HG03175 (cell line): Measurements from ENCODE around the gene RASA3.
"Not testable (repeated sequence)": the region's sequence is repeated elsewhere in the genome, so short reads cannot be mapped to it uniquely, and the experiment has no call there.

Source experiments
- ATAC-seq: cut with Tn5 transposase; IDR thresholded peaks from one replicate; pipeline ENCODE4 v1.9.1; 2021; ENCODE audit warnings: mild to moderate bottlenecking, moderate library complexity; ENCODE audit not compliant: unreplicated experiment

The RASA3 gene

DNA sequence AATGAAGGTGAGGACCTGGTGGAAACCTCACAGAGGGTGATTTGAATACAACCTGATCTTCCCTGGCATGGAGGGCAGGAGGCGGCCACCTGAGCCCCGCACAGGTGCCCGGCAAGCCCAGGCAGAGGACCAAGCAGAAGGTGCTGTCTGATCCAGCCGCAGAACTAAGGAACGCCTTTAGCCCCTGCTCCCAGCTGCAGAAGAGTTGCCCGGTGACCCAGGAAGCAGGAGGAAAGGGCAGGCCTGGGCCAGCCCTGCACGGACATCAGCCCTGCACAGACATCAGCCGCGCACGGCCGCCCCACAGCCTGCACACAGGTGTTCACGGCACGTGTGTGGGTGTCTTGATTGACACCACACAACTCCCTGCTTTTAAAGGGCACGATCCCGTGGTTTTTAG, 43.1 kb downstream of the RASA3 start:
- ATAC-seq: no peak

DNA sequence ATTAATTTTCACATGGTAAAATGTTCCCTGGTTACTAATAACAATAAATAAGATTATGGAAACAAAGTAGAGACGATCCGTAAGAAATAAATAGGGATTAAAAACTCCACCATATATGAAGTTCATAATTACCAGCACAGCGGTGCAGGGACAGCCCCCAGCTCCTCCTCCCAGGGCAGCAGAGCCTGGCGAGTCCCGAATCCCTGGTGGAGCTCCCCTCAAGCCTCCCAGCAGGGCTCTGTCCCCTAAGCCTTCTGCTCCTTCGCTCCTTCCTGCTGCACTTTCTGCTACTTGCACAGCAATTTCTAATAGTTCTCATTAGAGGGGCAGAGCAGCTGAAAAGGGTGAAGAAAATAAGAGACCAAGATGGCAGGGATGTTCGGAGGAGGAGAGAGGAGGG, 43.6 kb downstream of the RASA3 start:
- ATAC-seq: no peak

DNA sequence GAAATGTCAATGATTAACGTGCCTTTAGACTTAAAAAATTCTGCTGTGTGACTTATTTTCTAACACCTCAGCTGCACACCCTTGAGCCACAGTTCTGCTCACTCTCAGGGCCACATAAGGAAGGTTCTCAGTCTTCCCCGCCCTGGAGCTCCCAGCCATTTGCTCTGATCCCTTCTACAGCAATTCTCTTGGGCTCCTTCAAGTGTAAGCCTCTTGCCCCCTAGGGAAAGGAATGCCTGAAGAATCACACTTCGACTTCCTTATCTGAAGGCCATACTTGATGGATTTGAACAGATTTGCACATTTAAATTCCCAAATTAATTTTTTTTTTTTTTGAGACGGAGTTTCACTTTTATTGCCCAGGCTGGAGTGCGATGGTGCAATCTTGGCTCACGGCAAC, 44.2 kb downstream of the RASA3 start:
- no peak for ATAC-seq

DNA sequence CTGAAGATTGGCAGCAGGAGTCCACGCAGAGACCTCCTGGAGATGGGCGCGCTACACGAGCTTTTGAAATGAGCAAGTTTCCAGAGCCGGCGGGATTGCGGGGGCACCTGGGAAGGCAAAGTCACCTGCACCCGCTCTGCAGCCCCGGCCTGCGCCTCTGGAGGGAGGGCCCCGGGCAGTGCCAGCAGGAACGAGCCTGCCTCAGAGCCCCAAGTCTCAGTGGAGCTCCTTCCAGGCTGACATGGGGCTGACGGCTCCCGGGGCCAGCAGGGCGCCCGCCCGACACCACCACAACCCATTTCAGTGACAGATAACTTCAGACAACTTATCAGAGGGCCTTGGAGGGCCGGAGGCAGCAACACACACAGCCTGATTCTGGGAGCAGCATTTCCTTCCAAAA, 45.0 kb downstream of the RASA3 start:
- ATAC-seq: no peak

GRCh38 chr13:114082849-114083645, 49.4 kb downstream of the RASA3 start:
- no peak for ATAC-seq

- no peak for ATAC-seq
These were observed 50.4 kb downstream of the RASA3 start for GRCh38 chr13:114081761-114082681.

DNA sequence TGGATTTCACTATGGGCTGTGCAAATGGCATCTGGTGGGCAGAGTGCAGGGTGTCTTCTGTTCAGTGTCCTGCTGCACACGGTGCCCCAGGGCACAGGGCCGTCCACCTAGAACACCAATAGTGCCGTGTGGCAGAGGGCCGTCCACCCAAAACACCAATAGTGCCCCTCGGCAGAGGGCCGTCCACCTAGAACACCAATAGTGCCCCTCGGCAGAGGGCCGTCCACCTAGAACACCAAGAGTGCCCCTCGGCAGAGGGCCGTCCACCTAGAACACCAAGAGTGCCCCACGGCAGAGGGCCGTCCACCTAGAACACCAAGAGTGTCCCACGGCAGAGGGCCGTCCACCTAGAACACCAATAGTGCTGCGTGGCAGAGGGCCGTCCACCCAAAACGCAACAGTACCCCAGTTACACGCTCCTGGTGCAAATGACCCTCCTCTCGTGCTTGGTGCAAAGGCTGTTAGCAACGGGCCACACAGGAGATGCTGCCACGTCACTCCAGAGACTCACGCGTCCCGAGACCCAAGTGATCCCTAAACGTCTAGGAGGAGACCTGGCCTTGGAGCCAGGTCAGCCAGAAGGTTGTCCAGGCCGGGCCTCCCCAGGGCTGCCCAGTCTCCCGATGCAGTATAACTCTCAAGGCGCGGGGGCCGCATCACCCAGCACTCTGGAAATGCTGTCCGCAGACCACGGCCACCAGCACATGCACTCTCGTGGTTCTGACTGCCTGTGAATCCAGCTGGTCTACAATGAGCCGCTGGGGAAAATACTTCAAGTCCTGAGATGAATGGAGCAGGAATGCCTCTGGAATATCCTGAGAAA, 51.5 kb downstream of the RASA3 start:
- ATAC-seq: no peak

- ATAC-seq: no peak
These were observed 52.6 kb downstream of the RASA3 start for GRCh38 chr13:114079601-114080536.

- ATAC-seq: no peak
These were observed 53.7 kb downstream of the RASA3 start for GRCh38 chr13:114078461-114079451.

DNA sequence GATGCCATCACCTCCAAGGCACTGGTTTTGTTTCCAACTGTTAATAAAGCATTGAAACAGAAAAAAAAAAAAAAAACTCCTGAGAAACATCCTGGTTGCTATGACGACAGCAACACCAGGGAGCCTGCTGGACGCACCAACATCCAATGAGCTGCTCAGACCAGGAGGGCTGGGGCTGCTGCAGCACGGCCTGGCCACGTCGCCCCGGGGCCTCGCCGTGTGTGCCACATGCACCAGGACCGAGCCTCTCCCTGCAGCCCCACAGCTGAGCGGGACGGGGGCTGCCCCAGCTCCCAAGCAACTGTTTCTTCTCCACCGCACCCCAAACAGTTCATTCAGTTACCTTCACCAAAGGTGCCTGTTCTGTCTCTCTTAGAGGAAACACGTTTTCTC, 54.5 kb downstream of the RASA3 start:
- no peak for ATAC-seq

DNA sequence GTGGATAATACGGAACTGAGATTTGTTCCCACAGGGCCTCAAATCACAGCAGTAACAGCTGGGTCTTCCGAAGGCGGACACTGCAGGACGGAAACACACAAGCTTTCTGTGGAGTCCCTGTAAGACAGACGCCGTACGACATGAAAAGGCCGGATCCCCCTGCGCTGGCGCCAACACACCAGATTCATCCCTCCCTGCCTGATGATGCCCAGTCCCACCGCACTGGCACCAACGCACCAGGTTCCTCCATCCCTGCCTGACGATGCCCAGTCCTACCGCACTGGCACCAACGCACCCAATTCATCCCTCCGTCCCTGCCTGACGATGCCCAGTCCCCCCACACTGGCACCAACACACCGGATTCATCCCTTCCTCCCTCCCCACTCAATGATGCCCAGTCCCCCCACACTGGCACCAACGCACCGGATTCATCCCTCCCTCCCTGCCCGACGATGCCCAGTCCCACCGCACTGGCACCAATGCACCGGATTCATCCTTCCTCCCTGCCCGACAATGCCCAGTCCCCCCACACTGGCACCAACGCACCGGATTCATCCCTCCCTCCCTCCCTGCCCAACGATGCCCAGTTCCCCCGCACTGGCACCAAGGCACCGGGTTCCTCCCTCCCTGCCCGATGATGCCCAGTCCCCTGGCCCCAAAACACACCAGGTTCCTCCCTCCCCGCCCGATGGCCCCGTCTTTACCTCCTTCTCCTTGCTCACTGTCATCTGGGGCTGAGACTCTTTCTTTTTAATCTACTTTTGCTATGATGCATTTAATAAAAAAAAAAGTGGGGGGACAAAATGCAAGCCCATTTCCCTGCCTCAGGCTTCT, 55.1 kb downstream of the RASA3 start:
- no peak for ATAC-seq

DNA sequence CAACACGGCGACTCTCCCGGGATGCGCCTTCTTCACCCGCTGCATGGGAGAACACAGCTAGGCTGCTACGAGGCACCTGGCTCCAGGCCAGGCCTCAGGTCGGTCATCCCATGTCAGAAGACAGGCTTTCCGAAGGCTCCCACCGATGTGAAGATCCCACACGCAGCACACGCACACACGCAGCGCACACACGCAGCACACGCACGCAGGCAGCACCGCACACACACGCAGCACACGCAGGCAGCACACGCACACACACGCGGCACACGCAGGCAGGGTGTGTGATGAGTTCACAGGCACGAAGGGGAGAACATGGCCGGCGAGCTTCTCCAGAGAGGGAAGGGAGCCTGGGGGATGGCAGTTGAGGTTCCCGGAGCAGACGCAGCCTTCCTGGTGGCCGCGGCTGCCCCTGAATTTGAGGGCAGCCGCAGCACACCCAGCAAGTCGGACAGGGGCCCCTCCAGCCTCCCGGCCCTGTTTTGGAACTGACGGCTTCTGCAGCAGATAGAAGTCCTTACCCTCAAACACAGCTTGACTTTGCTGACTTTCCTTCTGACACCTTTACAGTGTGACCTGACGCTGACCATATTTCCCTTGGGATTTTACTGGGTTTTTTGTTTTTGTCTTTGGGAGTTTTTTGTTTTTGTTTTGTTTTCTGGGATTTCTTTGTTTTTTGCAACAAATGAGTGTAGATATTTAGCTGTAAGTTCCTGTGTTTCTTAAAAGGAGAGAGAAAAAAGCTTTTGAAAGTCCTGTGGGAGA, 55.9 kb downstream of the RASA3 start:
- no peak for ATAC-seq

- not testable (repeated sequence) for ATAC-seq
These were observed 56.6 kb downstream of the RASA3 start for GRCh38 chr13:114075811-114076210.

DNA sequence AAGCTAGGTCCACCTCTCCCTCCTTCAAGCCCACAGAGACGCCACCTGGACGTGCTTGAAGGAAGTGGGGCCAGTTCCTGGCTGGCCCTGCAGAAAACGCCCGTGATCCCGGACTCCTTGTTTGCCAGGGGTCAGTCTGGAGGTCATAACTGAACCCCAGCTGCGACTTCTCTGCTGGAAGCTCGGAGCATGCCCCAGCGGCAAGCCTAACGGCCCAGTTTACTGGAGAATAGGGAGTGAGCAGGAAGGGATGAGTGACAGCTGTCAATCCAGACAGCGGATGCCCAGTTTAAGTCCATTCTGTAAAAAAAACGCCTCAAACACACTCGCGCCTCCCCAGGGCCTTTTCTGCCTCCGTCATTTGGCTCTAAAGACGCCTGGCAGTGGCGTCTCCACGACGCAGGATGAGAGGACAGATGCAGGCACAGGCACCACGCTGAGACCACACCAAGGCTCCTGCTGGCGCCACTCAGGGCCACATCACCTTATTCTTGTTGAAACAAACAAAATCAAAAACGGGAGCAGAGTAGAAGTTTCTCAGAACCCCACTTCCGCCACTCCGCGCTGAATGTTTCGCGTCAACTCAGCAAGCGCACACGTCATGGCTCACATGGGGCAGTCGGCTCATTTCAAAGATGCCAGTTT, 57.6 kb downstream of the RASA3 start:
- no peak for ATAC-seq

GRCh38 chr13:114073881-114074612, 58.4 kb downstream of the RASA3 start:
- no peak for ATAC-seq

GRCh38 chr13:114072421-114072820, 60.0 kb downstream of the RASA3 start:
- no peak for ATAC-seq
